IPS-18a (cell line): Measurements from ENCODE around the gene BORCS5.
"Not testable (repeated sequence)": the region's sequence is repeated elsewhere in the genome, so short reads cannot be mapped to it uniquely, and the experiment has no call there.

ENCODE experiments used
- H3K27ac ChIP-seq: one replicate; pipeline ENCODE4 v1.5.1; 2013; ENCODE audit warnings: low read length
- H3K27me3 ChIP-seq: one replicate; pipeline ENCODE4 v1.6.1; 2013; ENCODE audit warnings: mild to moderate bottlenecking, low read length; ENCODE audit not compliant: control insufficient read depth, insufficient read depth
- H3K36me3 ChIP-seq: one replicate; pipeline ENCODE4 v1.6.1; 2013; ENCODE audit warnings: low read depth, low read length; ENCODE audit not compliant: control insufficient read depth
- H3K4me1 ChIP-seq: one replicate; pipeline ENCODE4 v1.6.1; 2013; ENCODE audit warnings: low read depth, low read length; ENCODE audit not compliant: control insufficient read depth
- H3K4me3 ChIP-seq: one replicate; pipeline ENCODE4 v1.5.1; 2013; ENCODE audit warnings: low read length
- H3K9ac ChIP-seq: one replicate; pipeline ENCODE4 v1.6.1; 2013; ENCODE audit warnings: mild to moderate bottlenecking, low read length, moderate library complexity
- H3K9me3 ChIP-seq: one replicate; pipeline ENCODE4 v1.6.1; 2013; ENCODE audit warnings: low read depth, low read length; ENCODE audit not compliant: control insufficient read depth

BORCS5 gene

GRCh38 chr12:12486661-12487240 lies 129.9 kb downstream of the BORCS5 start:
- no peak overlapping the region for H3K4me3 ChIP-seq
- H3K27ac ChIP-seq: no peak overlapping the region
- no peaks in the 10 kb centered on the region for H3K27me3 ChIP-seq
- no peaks in the 10 kb centered on the region for H3K4me1 ChIP-seq
- no peaks in the 10 kb centered on the region for H3K9me3 ChIP-seq
- no peak overlapping the region for H3K9ac ChIP-seq
- H3K36me3 ChIP-seq: peaks cover 30% of the 10 kb centered on the region

- no peak overlapping the region for H3K4me3 ChIP-seq
- H3K9me3 ChIP-seq: no peaks in the 10 kb centered on the region
- H3K9ac ChIP-seq: no peak overlapping the region
- H3K27me3 ChIP-seq: no peaks in the 10 kb centered on the region
- no peaks in the 10 kb centered on the region for H3K4me1 ChIP-seq
- H3K36me3 ChIP-seq: peaks cover 28% of the 10 kb centered on the region
- no peak overlapping the region for H3K27ac ChIP-seq
These were observed 130.6 kb downstream of the BORCS5 start for GRCh38 chr12:12487490-12487889.

DNA sequence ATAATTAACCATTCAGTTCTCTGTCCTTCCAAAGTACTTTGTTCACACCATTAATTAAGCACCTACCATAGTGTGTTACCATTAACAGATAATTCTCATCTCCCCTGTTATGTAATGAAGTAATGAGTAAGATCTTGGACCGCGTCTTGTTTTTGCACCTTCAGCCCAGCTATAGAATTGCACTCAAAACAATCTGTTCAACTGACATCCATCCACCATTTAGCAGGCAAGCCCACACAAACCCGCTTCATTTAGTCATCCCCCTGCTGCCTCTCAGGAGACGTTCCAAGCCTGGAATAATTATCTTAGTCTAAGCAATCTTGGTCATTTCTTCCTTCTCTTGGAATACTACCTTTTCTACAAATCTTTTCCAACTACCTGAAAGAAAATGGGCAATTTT lies 131.4 kb downstream of the BORCS5 start:
- Histone ChIP-seq H3K36me3 (peaks cover 23% of the 10 kb centered on the region), H3K27me3 (no peaks in the 10 kb centered on the region), H3K27ac (no peak overlapping the region), H3K4me3 (no peak overlapping the region), H3K4me1 (no peaks in the 10 kb centered on the region), H3K9ac (no peak overlapping the region), H3K9me3 (no peaks in the 10 kb centered on the region)

- Histone ChIP-seq H3K27me3 (no peaks in the 10 kb centered on the region), H3K4me3 (no peak overlapping the region), H3K4me1 (no peaks in the 10 kb centered on the region), H3K27ac (no peak overlapping the region), H3K9me3 (no peaks in the 10 kb centered on the region), H3K9ac (no peak overlapping the region), H3K36me3 (peaks cover 23% of the 10 kb centered on the region)
These were observed 132.1 kb downstream of the BORCS5 start for GRCh38 chr12:12488823-12489550.

DNA sequence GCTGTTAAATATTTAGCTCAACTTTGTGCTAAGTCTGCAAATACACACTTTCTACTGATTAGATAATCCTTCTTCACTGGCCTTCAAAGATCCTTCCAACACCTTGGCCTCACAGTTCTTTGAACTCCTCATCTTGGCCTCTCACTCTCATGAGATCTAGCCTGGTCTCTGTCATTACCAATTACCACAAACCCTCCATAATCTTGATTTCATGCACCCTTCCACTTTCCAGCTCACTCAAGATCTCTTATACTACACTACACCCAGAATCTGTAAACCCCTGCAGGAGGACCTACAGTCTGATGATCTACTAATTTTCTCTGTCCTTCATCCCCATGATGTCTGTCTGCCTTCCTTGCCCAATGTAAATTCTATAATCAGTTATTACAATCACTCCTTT lies 134.7 kb downstream of the BORCS5 start:
- peaks cover 14% of the 10 kb centered on the region for H3K36me3 ChIP-seq
- H3K27me3 ChIP-seq: no peaks in the 10 kb centered on the region
- H3K9me3 ChIP-seq: no peaks in the 10 kb centered on the region
- H3K27ac ChIP-seq: no peak overlapping the region
- H3K4me1 ChIP-seq: peaks cover 6% of the 10 kb centered on the region
- no peak overlapping the region for H3K4me3 ChIP-seq
- no peak overlapping the region for H3K9ac ChIP-seq

- H3K9ac ChIP-seq: no peak overlapping the region
- H3K4me3 ChIP-seq: no peak overlapping the region
- H3K27ac ChIP-seq: no peak overlapping the region
- peaks cover 8% of the 10 kb centered on the region for H3K36me3 ChIP-seq
- no peaks in the 10 kb centered on the region for H3K27me3 ChIP-seq
- H3K9me3 ChIP-seq: no peaks in the 10 kb centered on the region
- peaks cover 7% of the 10 kb centered on the region for H3K4me1 ChIP-seq
These were observed 135.7 kb downstream of the BORCS5 start for GRCh38 chr12:12492547-12492946.

DNA sequence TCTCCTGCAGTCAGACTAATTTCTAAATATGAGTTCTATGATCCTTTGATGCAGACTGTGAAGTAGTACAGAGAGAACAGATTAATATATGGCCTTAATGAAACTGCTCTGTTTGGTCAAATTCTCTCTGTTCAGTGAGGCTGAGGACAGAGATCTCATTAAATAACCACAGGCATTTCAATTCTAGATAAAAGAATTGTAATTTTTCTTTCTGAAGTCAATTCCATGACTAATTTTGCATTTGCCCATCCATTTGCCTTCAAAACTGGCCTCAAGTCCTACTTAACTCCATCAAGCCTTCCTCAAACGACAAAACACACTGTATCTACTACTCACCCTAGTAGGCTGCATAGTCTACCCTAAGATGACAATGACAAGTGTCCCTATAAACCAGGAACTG lies 138.7 kb downstream of the BORCS5 start:
- Histone ChIP-seq H3K4me1 (peaks cover 11% of the 10 kb centered on the region), H3K4me3 (no peak overlapping the region), H3K9me3 (no peaks in the 10 kb centered on the region), H3K27ac (no peak overlapping the region), H3K27me3 (no peaks in the 10 kb centered on the region), H3K36me3 (peaks cover 6% of the 10 kb centered on the region), H3K9ac (no peak overlapping the region)

DNA sequence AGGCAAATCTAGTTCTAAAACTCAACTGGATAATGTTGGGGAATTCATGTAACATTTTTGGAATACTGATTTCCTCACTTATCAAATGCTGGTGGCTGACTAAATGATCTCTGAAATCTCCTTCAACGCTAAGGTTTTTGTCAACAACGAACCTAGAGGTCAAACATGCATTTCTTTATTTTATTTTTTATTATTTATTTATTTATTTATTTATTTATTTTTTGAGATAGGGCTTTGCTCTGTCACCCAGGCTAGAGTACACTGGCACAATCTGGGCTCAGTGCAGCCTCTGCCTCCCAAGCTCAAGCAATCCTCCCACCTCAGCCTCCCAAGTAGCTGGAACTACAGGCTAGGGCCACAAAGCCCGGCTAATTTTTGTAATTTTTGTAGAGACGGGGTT lies 141.3 kb downstream of the BORCS5 start:
- H3K27me3 ChIP-seq: no peaks in the 10 kb centered on the region
- H3K9ac ChIP-seq: no peak overlapping the region
- H3K36me3 ChIP-seq: peaks cover 3% of the 10 kb centered on the region
- no peak overlapping the region for H3K4me3 ChIP-seq
- peaks cover 14% of the 10 kb centered on the region for H3K4me1 ChIP-seq
- no peaks in the 10 kb centered on the region for H3K9me3 ChIP-seq
- H3K27ac ChIP-seq: no peak overlapping the region

- no peak overlapping the region for H3K9ac ChIP-seq
- no peaks in the 10 kb centered on the region for H3K9me3 ChIP-seq
- no peak overlapping the region for H3K4me3 ChIP-seq
- H3K27ac ChIP-seq: no peak overlapping the region
- H3K27me3 ChIP-seq: no peaks in the 10 kb centered on the region
- H3K4me1 ChIP-seq: peaks cover 14% of the 10 kb centered on the region
- H3K36me3 ChIP-seq: peaks cover 3% of the 10 kb centered on the region
These were observed 143.2 kb downstream of the BORCS5 start for GRCh38 chr12:12499909-12500604.

GRCh38 chr12:12501121-12501520 lies 144.2 kb downstream of the BORCS5 start:
- H3K9ac ChIP-seq: no peak overlapping the region
- H3K4me3 ChIP-seq: no peak overlapping the region
- H3K27ac ChIP-seq: no peak overlapping the region
- peaks cover 23% of the 10 kb centered on the region for H3K4me1 ChIP-seq
- H3K27me3 ChIP-seq: no peaks in the 10 kb centered on the region
- no peaks in the 10 kb centered on the region for H3K9me3 ChIP-seq
- peaks cover 3% of the 10 kb centered on the region for H3K36me3 ChIP-seq

GRCh38 chr12:12502130-12502814 lies 145.4 kb downstream of the BORCS5 start:
- not testable (repeated sequence) for H3K4me3 ChIP-seq, H3K27me3 ChIP-seq, H3K36me3 ChIP-seq, H3K27ac ChIP-seq, H3K9me3 ChIP-seq, H3K9ac ChIP-seq
- H3K4me1 ChIP-seq: peaks cover 28% of the 10 kb centered on the region
